Neutrophil (primary cell): Measurements from ENCODE around the gene CD55.

Experiments used
- H3K27ac ChIP-seq: fragments of 200-600 bp; sonication (generic); 2 replicates; pipeline ENCODE4 v1.5.1; 2016; ENCODE audit warnings: mild to moderate bottlenecking, moderate library complexity
- H3K27me3 ChIP-seq: fragments of 200-600 bp; sonication (generic); 2 replicates; pipeline ENCODE4 v1.6.0; 2016; ENCODE audit warnings: mild to moderate bottlenecking
- H3K36me3 ChIP-seq: fragments of 200-600 bp; sonication (generic); 2 replicates; pipeline ENCODE4 v1.5.1; 2017
- H3K4me1 ChIP-seq, 2 experiments: fragments of 200-600 bp in 1 of 2; sonication (generic) in 1 of 2; 1 replicate in 1 of 2; 2 replicates in 1 of 2; pipeline versions ENCODE4 v1.5.1 to v1.6.1; 2013 to 2016; ENCODE audit warnings: low read depth in 1 of 2, low read length in 1 of 2, mild to moderate bottlenecking in 1 of 2, moderate library complexity in 1 of 2; ENCODE audit not compliant: control insufficient read depth in 1 of 2, insufficient read depth in 1 of 2
- H3K4me3 ChIP-seq, 2 experiments: fragments of 200-600 bp in 1 of 2; sonication (generic) in 1 of 2; 1 replicate in 1 of 2; 2 replicates in 1 of 2; pipeline ENCODE4 v1.5.1; 2013 to 2016; ENCODE audit warnings: low read depth in 1 of 2, low read length in 1 of 2, mild to moderate bottlenecking in 1 of 2, moderate library complexity in 1 of 2
- H3K9me3 ChIP-seq: fragments of 200-600 bp; sonication (generic); 2 replicates; pipeline ENCODE4 v1.5.1; 2016
- TF ChIP-seq, protein P1 (sequence below): fragments of 200-600 bp; sonication (generic); IDR thresholded peaks from 2 replicates; pipeline ENCODE4 v1.5.1; 2016; ENCODE audit warnings: antibody characterized with exemption

Gene CD55

DNA sequence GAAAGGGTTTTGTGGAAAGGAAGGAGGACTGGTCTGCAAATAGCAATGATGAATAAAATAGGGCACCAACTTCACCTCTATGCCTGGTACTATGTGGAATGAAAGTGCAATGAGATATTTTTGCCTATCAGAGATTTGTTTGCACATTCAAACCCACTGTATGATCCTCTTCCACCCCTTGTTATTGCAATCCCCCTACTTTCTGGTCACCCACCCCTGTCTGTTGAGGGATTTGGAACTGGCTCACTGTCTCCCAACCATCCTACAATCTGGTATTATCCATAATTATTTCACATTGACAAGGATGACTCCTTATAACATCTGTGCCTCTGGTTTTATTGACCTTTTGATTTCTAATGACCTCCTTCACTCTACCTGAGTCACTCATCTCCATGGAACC, 42.4 kb downstream of the CD55 start:
- H3K9me3 ChIP-seq: no peaks in the 10 kb centered on the region
- H3K27me3 ChIP-seq: no peaks in the 10 kb centered on the region
- peaks cover 70% of the 10 kb centered on the region for H3K36me3 ChIP-seq
- no peak overlapping the region for H3K4me3 ChIP-seq
- no peaks in the 10 kb centered on the region for H3K4me1 ChIP-seq
- peak overlapping the region; percentile 29 for H3K27ac ChIP-seq
- TF ChIP-seq, protein P1, sequence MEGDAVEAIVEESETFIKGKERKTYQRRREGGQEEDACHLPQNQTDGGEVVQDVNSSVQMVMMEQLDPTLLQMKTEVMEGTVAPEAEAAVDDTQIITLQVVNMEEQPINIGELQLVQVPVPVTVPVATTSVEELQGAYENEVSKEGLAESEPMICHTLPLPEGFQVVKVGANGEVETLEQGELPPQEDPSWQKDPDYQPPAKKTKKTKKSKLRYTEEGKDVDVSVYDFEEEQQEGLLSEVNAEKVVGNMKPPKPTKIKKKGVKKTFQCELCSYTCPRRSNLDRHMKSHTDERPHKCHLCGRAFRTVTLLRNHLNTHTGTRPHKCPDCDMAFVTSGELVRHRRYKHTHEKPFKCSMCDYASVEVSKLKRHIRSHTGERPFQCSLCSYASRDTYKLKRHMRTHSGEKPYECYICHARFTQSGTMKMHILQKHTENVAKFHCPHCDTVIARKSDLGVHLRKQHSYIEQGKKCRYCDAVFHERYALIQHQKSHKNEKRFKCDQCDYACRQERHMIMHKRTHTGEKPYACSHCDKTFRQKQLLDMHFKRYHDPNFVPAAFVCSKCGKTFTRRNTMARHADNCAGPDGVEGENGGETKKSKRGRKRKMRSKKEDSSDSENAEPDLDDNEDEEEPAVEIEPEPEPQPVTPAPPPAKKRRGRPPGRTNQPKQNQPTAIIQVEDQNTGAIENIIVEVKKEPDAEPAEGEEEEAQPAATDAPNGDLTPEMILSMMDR: no peak

DNA sequence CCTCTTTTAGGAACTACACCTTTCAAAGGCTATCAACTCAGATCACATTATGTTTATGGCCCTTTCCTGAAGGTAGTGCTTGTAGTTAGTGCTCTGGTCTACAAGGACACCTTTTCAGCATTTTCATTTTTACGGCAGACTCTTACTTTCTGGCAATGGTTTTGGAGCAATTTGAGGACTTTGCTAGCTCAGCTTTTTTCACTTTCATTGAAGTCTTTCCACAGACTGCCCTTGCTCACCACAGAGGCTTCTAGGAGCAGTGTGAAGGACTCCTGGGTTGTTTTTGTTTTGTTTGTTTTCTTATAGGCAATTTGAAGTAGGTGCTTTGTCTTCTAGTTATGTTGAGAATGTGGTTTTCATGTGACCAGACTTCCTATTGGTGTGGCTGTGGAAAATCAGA, 43.1 kb downstream of the CD55 start:
- TF ChIP-seq, protein P1: no peak
- H3K36me3 ChIP-seq: peaks cover 67% of the 10 kb centered on the region
- no peak overlapping the region for H3K4me3 ChIP-seq
- H3K27me3 ChIP-seq: no peaks in the 10 kb centered on the region
- H3K9me3 ChIP-seq: no peaks in the 10 kb centered on the region
- H3K27ac ChIP-seq: peak overlapping the region; percentile 29
- H3K4me1 ChIP-seq: no peaks in the 10 kb centered on the region

DNA sequence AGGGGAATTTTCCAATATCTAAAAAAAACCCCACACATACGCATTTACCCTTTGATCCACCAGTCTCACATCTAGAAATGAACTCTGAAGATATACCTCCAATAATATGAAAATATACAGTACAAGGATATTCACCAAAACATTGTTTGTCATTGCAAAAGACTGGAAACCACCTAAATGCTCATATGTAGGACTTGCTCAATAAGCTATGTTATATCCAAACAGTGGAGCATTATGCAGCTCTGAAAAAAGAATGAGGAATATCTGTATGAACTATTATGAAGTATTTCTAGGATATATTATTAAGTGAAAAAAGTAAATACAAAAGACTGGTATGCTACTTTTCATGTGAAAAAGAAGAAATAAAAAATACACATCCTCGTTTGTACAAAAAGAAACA, 43.6 kb downstream of the CD55 start:
- H3K36me3 ChIP-seq: peaks cover 62% of the 10 kb centered on the region
- H3K27ac ChIP-seq: peak overlapping the region; percentile 29
- H3K4me3 ChIP-seq: no peak overlapping the region
- H3K27me3 ChIP-seq: no peaks in the 10 kb centered on the region
- TF ChIP-seq, protein P1: no peak
- no peaks in the 10 kb centered on the region for H3K4me1 ChIP-seq
- H3K9me3 ChIP-seq: no peaks in the 10 kb centered on the region

DNA sequence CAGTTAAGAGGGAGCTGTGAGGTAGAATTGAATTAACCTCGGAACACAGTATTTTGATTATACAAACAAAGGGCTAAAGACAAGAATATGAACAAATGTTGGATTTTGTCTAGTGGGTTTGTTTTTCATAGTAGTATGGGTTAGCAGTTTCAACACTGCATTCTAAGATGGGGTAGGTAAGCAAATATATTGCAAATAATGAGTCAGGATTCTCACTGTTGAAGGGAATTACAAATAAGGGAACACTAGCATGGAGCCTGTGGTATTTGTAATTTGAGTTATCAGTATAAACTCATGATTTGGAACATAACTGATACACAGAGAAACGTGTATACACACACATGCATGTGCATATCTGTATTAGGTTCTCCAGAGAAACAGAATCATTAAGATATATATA, 44.5 kb downstream of the CD55 start:
- H3K27ac ChIP-seq: no peak overlapping the region
- no peak overlapping the region for H3K4me3 ChIP-seq
- TF ChIP-seq, protein P1: no peak
- no peaks in the 10 kb centered on the region for H3K27me3 ChIP-seq
- H3K4me1 ChIP-seq: no peaks in the 10 kb centered on the region
- H3K36me3 ChIP-seq: peaks cover 57% of the 10 kb centered on the region
- no peaks in the 10 kb centered on the region for H3K9me3 ChIP-seq

DNA sequence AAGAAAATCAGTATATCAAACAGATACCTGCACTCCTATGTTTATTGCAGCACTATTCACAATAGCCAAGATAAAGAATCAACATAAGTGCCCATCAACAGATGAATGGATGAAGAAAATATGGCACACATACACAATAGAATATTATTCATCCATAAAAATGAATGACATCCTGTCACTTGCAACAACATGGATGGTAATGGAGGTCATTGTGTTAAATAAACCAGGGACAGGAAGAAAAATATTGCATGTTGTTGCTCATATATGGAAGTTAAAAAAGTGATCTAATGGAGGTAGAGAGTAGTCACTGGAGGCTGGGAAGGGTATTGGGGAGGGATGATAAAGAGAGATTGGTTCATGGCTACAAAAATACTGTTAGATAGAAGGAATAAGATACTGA, 67.2 kb downstream of the CD55 start:
- TF ChIP-seq, protein P1: no peak
- Histone ChIP-seq H3K9me3 (no peaks in the 10 kb centered on the region), H3K4me3 (no peak overlapping the region), H3K4me1 (no peaks in the 10 kb centered on the region), H3K27ac (no peak overlapping the region), H3K27me3 (no peaks in the 10 kb centered on the region), H3K36me3 (no peaks in the 10 kb centered on the region)
